Fibroblast of the aortic adventitia (primary cell): Measurements from ENCODE around the gene PLN. TPM values are rescaled to one million over a fixed set of nuclear protein-coding genes. Genes with fewer than 3 reads are reported as not detected.

ENCODE experiments used
- DNase-seq: peaks from one replicate; pipeline ENCODE4 v3.0.0-alpha.2; 2010; ENCODE audit warnings: low read depth
- H3K4me3 ChIP-seq: 2 replicates; pipeline ENCODE4 v1.5.1; 2011; ENCODE audit warnings: low read depth, mild to moderate bottlenecking, control low read depth, low read length, moderate library complexity
- total RNA-seq: library from RNA; depleted of rRNA; stranded (reverse); fragments of >200 nt; gene quantifications from 2 replicates; pipeline ENCODE4 v1.2.3, GENCODE V29; 2012; ENCODE audit warnings: low replicate concordance
- TF ChIP-seq, protein P1 (sequence below): IDR thresholded peaks from 2 replicates; pipeline ENCODE4 v1.5.1; 2011; ENCODE audit warnings: mild to moderate bottlenecking, low read length, control low read depth, inconsistent platforms; ENCODE audit not compliant: insufficient read depth

PLN gene
- total RNA-seq, 1 donor = 0.27 TPM

DNA sequence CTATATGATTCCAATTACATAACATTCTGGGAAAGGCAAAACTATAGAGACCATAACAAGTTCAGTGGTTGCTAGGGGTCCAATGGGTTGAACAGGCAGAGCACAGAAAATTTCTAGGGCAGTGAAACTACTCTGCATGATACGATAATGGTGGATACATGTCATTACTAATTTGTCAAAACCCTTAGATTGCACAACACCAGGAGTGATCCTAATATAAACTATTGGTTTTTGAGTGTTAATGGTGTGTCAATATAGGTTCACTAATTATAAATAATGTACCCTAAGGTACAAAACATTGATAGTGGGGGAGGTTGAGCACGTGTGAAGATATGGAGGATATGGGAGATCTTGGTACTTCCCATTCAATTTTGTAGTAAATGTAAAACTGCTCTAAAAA is 42.4 kb upstream of the PLN start:
- H3K4me3 ChIP-seq = no peak overlapping the region
- TF ChIP-seq, protein P1, sequence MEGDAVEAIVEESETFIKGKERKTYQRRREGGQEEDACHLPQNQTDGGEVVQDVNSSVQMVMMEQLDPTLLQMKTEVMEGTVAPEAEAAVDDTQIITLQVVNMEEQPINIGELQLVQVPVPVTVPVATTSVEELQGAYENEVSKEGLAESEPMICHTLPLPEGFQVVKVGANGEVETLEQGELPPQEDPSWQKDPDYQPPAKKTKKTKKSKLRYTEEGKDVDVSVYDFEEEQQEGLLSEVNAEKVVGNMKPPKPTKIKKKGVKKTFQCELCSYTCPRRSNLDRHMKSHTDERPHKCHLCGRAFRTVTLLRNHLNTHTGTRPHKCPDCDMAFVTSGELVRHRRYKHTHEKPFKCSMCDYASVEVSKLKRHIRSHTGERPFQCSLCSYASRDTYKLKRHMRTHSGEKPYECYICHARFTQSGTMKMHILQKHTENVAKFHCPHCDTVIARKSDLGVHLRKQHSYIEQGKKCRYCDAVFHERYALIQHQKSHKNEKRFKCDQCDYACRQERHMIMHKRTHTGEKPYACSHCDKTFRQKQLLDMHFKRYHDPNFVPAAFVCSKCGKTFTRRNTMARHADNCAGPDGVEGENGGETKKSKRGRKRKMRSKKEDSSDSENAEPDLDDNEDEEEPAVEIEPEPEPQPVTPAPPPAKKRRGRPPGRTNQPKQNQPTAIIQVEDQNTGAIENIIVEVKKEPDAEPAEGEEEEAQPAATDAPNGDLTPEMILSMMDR = no peak
- DNase-seq = no peak

DNA sequence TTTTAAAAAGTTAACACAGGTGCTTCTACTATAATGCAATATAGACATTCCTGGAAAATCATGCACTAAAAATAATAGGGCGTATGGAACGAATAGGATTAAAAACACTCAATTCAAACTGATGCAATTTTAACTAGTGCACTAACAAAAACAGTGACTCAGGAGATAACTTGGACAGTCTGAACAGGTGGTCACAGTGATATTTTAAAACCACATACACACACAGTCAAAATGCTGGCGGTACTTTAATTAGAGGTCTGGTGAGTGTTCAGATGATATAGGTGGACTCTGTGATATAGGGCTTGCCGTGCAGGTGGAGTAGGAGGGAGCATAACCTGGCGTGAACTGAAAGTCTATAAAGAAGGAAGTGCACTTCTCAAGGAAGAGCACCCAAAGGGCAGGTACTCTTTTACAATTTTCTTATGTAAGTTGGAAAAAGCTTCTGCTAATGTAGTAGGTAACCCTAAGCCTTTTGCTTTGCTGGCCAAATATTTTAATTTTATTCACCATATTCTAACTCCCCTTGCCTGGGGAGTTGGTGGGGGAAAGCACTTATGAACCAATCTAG is 41.9 kb upstream of the PLN start:
- no peak for DNase-seq
- TF ChIP-seq, protein P1 = no peak
- H3K4me3 ChIP-seq = no peak overlapping the region

DNA sequence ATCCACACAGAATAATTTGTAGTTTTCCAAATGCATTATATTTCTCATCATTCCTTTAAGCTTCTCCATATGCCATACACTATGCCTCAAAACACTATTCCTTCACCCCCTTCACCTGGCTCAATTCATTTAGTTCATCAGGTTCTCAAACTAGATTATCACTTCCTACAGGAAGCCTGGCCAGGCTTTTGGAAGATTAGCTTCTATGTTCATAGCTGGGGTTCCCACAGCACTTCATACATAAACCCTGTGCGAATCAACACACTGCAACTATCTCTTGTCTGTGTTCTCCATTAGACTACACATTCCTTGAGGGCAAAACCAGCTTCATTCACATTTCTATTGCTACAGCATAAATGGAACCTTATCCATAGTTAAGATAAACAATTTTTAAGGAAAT is 40.5 kb upstream of the PLN start:
- H3K4me3 ChIP-seq = no peak overlapping the region
- TF ChIP-seq, protein P1 = no peak
- DNase-seq = no peak

DNA sequence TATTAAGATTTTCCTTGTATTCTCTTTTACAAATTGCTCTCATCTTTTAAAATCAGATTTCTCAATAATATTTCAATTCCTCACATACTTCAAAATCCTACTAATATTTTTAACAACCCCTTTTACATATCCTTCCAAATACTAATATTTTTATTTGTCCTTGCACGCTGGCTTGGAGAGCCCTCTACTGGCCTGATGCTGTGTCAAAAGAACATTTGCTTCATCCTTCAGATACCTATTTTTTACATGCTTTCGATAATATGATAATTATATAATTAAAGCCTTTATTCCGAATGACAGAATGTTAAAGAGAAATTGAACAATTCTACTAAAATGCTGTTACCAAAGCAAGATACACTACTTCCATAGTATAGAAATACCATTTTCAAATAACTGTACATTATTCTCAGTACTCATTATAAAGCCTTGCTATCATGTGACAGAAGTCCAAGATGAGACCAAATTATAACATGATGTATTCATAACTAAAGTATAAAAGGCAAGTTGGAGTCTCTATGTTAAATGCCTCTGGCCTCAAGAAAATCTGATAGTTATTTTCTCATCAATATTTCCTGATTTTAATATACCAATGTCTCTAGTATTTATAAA is 39.0 kb upstream of the PLN start:
- TF ChIP-seq, protein P1 = peak; percentile 79
- DNase-seq = peak; percentile 52

DNA sequence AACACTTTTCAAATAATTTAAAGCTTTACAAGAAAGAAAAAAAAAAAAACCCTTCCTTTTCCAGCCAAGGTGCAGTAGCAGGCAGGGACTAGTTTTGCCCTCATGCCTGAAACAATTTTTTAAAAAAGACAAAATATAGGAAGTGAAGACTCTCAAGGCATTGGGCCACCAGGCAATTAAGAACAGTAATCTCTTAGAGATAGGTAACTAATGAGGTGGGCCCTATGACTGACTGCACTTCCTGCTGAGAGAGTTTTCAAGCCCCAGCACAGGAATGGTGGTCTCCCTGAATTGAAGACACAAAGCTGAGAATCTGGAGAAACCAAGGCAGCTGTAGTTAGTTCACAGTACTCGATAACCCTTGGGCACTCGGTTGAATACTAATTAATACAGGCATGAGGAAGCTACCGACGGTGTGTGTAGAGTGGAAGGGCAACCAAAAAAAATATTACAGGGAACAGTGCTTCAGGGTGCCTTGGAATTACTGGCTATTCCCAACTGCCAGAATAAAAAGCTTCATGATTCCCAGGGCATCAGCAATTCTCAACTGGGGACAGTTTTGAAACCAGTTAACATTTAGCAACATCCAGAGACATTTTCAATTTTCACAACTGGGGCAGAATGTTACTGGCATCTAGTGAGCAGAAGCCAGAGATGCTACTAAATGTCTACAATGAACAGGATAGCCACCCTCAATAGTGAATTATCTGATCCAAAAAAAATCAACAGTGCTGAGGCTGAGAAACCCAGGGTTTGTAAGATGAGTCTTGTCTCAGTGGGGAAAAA is 36.0 kb upstream of the PLN start:
- TF ChIP-seq, protein P1 = no peak
- H3K4me3 ChIP-seq = no peak overlapping the region
- DNase-seq = no peak

More for the DNA sequence above, 39.0 kb upstream of the PLN start:
- no peak overlapping the region for H3K4me3 ChIP-seq

DNA sequence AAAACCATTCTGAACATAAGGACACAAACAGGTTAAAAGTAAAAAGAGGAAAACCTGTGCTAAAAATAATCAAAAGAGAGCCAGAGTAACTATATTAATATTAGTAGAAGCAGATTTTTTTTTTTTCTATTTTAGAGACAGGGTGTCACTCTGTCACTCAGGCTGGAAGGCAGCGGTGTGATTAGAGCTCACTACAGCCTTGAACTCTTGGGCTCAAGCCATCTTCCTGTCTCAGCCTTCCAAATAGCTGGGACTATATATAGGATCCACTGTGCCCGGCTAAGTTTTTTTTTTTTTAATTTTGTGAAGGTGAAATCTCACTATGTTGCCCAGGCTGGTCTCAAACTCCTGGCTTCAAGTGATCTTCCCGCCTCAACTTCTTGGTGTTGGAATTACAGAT is 33.4 kb upstream of the PLN start:
- TF ChIP-seq, protein P1 = no peak
- no peak for DNase-seq
- H3K4me3 ChIP-seq = no peak overlapping the region
